ENCODE data around the gene TFDP1.

DNA sequence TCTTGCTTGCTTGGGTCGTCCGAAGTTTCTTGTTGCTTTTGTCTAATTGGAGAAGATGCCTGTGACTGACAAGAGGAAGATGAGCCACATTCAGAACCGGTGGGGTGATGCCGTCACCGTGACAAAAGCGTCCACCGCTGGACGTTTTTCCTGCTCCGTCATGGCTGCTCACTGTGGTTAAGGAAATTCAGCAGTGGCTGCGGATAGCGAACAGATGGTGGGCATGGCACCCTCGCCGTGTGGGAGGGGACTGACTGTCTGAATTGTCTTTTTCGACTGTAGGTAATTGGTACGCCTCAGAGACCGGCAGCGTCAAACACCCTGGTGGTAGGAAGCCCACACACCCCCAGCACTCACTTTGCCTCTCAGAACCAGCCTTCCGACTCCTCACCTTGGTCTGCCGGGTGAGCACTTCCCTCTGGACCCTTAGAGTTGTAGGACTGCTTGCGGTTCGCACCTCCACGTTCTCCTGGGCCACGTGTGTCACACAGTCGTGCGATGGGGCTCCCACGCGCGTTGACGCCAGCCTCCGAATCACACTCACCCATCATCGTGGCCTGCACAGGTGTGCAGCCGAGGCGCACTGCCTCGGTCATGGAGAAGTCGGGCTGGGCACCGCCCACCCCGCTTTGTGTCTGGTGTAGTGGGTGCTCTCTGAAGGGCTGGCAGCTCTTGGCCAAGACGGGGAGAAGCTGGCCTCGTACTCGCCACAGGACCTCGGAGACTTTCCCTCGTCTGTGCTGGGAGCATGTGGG, 47.0 kb downstream of the TFDP1 start:
- TF ChIP-seq, protein P1, sequence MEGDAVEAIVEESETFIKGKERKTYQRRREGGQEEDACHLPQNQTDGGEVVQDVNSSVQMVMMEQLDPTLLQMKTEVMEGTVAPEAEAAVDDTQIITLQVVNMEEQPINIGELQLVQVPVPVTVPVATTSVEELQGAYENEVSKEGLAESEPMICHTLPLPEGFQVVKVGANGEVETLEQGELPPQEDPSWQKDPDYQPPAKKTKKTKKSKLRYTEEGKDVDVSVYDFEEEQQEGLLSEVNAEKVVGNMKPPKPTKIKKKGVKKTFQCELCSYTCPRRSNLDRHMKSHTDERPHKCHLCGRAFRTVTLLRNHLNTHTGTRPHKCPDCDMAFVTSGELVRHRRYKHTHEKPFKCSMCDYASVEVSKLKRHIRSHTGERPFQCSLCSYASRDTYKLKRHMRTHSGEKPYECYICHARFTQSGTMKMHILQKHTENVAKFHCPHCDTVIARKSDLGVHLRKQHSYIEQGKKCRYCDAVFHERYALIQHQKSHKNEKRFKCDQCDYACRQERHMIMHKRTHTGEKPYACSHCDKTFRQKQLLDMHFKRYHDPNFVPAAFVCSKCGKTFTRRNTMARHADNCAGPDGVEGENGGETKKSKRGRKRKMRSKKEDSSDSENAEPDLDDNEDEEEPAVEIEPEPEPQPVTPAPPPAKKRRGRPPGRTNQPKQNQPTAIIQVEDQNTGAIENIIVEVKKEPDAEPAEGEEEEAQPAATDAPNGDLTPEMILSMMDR (IDR thresholded peaks at IDR 0.05) = no peak
- no peak for TF ChIP-seq POLR2A (IDR thresholded peaks at IDR 0.05)
